GM12864 (cell line): Measurements from ENCODE around the gene NKAIN4.

Experiments used
- DNase-seq: peaks from one replicate; pipeline ENCODE4 v3.0.0-alpha.2; 2011; ENCODE audit warnings: low read depth
- H3K4me3 ChIP-seq: 2 replicates; pipeline ENCODE4 v1.5.1; 2011; ENCODE audit warnings: mild to moderate bottlenecking, low read depth, low read length, control low read depth
- TF ChIP-seq, protein P1 (sequence below): IDR thresholded peaks from 2 replicates; pipeline ENCODE4 v1.5.1; 2011; ENCODE audit warnings: low read depth, mild to moderate bottlenecking, moderate library complexity, low read length, control low read depth, inconsistent platforms; ENCODE audit errors: missing control alignments

The NKAIN4 gene

GRCh38 chr20:63240004-63240403 is 14.3 kb downstream of the NKAIN4 start:
- no peak overlapping the region for H3K4me3 ChIP-seq
- TF ChIP-seq, protein P1, sequence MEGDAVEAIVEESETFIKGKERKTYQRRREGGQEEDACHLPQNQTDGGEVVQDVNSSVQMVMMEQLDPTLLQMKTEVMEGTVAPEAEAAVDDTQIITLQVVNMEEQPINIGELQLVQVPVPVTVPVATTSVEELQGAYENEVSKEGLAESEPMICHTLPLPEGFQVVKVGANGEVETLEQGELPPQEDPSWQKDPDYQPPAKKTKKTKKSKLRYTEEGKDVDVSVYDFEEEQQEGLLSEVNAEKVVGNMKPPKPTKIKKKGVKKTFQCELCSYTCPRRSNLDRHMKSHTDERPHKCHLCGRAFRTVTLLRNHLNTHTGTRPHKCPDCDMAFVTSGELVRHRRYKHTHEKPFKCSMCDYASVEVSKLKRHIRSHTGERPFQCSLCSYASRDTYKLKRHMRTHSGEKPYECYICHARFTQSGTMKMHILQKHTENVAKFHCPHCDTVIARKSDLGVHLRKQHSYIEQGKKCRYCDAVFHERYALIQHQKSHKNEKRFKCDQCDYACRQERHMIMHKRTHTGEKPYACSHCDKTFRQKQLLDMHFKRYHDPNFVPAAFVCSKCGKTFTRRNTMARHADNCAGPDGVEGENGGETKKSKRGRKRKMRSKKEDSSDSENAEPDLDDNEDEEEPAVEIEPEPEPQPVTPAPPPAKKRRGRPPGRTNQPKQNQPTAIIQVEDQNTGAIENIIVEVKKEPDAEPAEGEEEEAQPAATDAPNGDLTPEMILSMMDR, result no peak
- no peak for DNase-seq

GRCh38 chr20:63239431-63239830 is 14.8 kb downstream of the NKAIN4 start:
- TF ChIP-seq, protein P1, result no peak
- no peak for DNase-seq
- no peak overlapping the region for H3K4me3 ChIP-seq

DNA sequence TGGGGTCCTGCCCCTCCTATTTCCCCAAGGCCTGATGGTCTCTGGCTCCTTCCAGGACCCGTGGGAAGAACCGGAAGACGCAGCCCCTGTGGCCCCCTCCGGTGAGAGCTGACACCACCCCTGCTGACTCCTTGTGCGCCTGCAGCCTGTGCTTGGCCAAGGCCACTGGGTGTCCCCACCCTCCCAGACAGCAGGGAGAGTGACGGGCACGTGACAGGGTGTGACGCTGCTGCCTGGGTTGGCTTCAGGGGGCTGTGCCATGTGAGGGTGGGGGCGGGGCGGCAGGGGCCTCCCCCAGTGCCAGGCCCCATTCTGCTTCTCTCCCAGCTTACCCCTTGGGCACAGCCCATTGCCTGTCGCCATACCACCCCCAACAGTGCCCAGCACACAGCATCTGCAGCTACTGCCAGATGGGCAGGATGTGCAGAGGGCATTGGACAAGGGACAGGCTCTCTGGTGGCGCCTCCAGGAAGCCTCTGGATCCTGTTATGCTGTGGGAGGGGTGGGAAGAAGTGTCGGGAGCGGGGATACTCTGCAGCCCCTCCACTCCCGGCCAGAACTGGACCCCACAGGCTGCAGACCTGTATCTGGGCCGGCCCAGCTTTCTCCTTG is 15.6 kb downstream of the NKAIN4 start:
- TF ChIP-seq, protein P1, result no peak
- H3K4me3 ChIP-seq, result no peak overlapping the region
- no peak for DNase-seq

- TF ChIP-seq, protein P1, result no peak
- H3K4me3 ChIP-seq, result no peak overlapping the region
- no peak for DNase-seq
Measured at GRCh38 chr20:63238031-63238430, 16.2 kb downstream of the NKAIN4 start.

GRCh38 chr20:63236116-63236837 is 18.0 kb downstream of the NKAIN4 start:
- no peak for DNase-seq
- TF ChIP-seq, protein P1, result no peak
- H3K4me3 ChIP-seq, result no peak overlapping the region

DNA sequence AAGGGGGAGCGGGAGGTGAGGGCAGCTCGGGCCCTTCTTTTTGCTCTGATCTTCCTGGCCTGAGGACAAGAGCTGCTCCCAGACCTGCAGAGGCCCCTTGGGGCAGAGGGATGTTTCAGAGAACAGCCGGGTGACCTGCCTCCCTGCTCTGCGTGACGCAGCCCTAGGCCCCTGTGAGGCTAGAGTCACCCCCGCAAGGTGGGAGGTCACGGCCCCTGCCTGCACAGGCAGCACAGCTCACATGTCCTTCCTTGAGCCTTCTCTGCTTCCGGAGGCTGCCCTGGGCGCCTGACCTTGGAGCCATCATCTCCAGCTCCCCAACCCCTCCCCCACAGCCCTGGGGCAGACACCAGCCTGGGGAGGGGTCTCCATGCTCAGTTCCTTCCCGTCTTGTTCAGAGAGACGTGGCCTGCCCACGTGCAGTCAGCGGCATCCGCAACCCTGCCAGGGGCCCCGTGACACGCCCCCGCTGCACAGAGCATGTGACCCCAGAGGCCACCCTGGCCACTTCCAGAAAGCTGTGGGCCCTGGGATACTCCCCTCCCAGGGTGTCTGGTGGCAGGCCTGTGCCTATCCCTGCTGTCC is 18.8 kb downstream of the NKAIN4 start, which contains the start of gene BIRC7:
TSS of gene BIRC7 (plus strand) at position 507 of the 585 bp plus-strand sequence. CDS start 192 bp downstream, outside the sequence.
- TF ChIP-seq, protein P1, result no peak
- DNase-seq, result no peak
- H3K4me3 ChIP-seq, result no peak within 1 kb of the TSS
